OCI-LY7 (cell line): Measurements from ENCODE around the gene MRPL12.

Experiments
- EZH2phosphoT487 ChIP-seq: fragments of 200-600 bp; sonication (generic); IDR thresholded peaks from 2 replicates; pipeline ENCODE4 v1.6.1; 2018; ENCODE audit warnings: low read depth, borderline replicate concordance, mild to moderate bottlenecking, mixed run types, antibody characterized with exemption, low read length, moderate library complexity, mixed read lengths
- TF ChIP-seq, protein P1 (sequence below): fragments of 200-600 bp; sonication (generic); conservative IDR thresholded peaks from 2 replicates; pipeline ENCODE4 v1.5.1; 2014; ENCODE audit warnings: mild to moderate bottlenecking, antibody characterized with exemption, low read length, moderate library complexity, mixed read lengths

GRCh38 chr17:81655378-81656117 is 47.6 kb upstream of the MRPL12 start:
- TF ChIP-seq, protein P1, sequence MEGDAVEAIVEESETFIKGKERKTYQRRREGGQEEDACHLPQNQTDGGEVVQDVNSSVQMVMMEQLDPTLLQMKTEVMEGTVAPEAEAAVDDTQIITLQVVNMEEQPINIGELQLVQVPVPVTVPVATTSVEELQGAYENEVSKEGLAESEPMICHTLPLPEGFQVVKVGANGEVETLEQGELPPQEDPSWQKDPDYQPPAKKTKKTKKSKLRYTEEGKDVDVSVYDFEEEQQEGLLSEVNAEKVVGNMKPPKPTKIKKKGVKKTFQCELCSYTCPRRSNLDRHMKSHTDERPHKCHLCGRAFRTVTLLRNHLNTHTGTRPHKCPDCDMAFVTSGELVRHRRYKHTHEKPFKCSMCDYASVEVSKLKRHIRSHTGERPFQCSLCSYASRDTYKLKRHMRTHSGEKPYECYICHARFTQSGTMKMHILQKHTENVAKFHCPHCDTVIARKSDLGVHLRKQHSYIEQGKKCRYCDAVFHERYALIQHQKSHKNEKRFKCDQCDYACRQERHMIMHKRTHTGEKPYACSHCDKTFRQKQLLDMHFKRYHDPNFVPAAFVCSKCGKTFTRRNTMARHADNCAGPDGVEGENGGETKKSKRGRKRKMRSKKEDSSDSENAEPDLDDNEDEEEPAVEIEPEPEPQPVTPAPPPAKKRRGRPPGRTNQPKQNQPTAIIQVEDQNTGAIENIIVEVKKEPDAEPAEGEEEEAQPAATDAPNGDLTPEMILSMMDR: no peak
- no peak for TF ChIP-seq EZH2phosphoT487
